ENCODE data around the gene VCY. TPM values are rescaled to one million over a fixed set of nuclear protein-coding genes. Genes with fewer than 3 reads are reported as not detected.

The VCY gene
- not detected in 2 replicates for total RNA-seq

DNA sequence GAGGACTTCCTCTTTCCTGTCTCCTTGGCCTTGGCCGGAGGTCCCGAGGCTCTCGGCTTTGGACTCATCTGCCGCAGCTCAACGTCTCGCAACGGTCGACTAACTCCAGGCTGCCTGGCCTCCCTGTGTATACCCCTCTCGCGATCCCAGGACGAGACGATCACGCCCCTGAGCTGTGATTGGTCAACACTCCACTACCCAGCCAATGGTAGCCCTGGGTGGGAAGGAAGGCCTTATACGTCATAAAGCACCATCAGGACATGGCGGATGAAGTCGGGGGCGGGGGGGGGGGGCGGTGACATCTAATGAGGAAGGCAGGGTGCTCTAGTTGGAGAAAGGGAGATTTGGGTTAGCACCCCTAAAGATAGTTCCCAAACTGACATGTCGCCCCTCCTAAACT is at the start of gene VCY:
TSS of gene VCY (minus strand) at position 101 of the 400 bp plus-strand sequence. CDS start at position 68, 33 bp downstream.

Other genes starting within 250 kb of the VCY start
- gene VCY1B, start 69.8 kb upstream of the VCY start, total RNA-seq: not detected in 2 replicates